ENCODE data around the gene BCL2L13.

GRCh38 chr22:17694752-17695151, 56.2 kb downstream of the BCL2L13 start:
- TF ChIP-seq POLR2A (IDR thresholded peaks at IDR 0.05): no peak
- no peak for TF ChIP-seq CTCF (IDR thresholded peaks at IDR 0.05)
